IPS DF 19.7 (cell line): ENCODE results near the gene HDAC3.
"Not testable (repeated sequence)": the region's sequence is repeated elsewhere in the genome, so short reads cannot be mapped to it uniquely, and the experiment has no call there.

Experiments
- DNase-seq: peaks from one replicate; pipeline ENCODE4 v3.0.0-alpha.2; 2013; ENCODE audit warnings: low read depth, low spot score

HDAC3 gene

GRCh38 chr5:141634720-141635119 lies 1.9 kb downstream of the HDAC3 start:
- DNase-seq, result no peak

DNA sequence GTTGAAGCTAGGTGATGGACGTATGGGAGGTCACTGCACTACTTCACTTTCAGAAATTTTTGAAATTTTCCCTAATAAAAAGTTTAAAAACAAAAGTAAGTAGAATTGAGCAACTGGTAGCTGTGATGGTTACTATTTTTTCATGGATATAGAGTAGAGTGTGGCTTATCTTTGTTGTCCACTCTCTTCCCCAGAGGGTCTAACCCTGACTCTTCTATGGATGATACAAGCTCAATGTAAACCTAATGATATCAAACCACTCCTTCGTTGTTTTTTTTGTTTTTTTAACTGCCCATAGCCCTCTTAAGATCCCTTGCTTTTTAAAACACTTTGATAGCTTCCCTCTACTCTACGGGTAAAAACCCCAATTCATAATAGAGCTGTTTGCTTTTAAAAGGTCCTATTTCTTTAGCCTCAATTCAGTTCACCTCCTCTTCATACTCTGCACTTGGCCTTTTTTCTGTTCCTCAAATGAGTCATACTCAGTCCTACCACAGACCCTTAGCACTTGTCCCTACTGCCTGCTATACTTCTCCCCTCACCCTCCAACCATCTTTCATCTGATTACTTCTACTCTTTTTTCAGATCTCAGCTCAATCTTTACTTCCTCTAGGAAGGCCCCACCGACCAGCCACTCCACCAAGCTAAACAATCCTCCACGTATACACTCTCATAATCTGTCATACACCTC lies 2.6 kb downstream of the HDAC3 start:
- no peak for DNase-seq

DNA sequence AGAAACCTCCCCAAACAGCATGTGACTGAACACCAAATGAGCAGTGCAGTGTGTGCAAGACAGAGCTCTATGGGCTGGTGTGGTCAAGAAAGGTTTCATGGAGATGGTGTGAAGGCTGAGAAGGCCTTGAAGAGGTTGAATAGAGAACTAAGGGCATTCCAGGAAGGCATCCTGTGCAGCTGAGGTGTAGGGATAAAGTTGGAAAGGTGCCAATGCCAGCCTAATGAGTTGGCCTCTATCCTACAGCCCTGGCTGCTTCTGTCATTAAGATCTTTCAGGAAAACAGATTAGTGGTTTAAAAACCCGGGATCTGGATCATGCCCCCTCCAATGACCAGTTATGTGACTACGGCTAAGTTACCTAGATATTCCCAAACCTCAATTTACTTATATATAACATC lies 4.0 kb downstream of the HDAC3 start:
- DNase-seq, result no peak

GRCh38 chr5:141630570-141631140 lies 6.0 kb downstream of the HDAC3 start:
- DNase-seq, result no peak

- DNase-seq, result no peak
These were observed 8.4 kb downstream of the HDAC3 start for GRCh38 chr5:141628175-141628788.

DNA sequence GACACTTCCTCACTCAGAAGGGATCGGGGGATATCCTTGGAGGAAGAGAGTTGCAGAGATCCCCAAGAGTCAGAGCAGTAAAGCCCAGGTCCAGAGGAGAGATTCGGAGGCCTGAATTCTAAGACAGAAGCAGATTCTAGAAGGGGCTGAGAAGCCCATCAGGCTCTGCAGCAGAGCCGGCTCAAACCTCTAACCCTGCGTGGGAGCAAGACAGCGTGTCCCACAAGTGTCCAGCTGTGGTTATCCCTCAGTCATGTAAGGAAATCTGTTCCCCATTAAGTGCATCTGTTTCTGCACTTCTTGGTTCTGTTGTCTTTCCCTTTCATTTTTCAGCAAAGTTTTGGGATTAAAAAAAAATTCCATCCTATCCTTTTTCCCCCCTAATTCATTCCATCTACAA lies 13.0 kb downstream of the HDAC3 start:
- no peak for DNase-seq

DNA sequence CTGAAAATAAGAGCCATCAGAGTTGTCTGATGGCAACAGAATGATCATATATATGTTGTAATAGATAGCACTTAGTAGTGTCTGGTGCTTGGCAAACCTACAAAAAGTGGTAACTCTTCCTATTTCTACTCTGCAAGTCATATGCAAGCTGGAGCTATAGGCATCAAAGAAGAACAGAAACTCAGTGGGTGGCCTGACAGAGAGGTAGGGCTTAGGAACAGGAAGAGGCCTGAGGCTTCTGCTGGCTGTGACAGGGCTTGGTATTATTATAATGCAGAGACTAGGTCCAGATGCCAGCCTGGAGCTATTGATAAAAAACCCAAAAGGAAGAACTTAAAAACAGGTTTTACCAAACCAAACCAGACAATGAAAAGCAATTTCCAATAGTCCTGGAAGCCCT lies 13.5 kb downstream of the HDAC3 start:
- no peak for DNase-seq

GRCh38 chr5:141618804-141619554 lies 17.7 kb downstream of the HDAC3 start, which contains the start of gene DIAPH1:
Gene DIAPH1, minus strand, starts transcription at chr5:141619000. Its CDS starts 86 bp downstream, at chr5:141618914.
- no peak for DNase-seq

GRCh38 chr5:141618030-141618803 lies 18.4 kb downstream of the HDAC3 start:
- DNase-seq, result no peak

- no peak for DNase-seq
These were observed 19.0 kb downstream of the HDAC3 start for GRCh38 chr5:141617682-141618029.

DNA sequence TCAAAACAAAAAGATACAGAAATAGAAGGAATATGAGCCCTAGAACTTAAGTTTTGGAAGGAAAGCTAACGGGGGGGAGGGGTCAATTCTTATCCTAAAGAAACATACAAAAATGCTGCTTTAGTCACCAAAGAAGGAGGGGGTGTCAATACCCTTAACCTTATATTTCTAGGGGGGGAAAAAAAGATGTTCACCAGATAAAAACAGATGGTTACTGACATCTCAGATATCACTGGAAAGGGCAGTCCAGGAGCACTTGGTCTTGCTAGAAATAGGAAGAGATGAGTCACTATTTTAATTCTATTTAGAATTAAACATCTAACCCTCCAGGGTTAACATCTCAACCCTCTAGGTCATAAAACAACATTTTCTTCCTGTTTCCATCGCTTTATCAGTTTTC lies 19.5 kb downstream of the HDAC3 start:
- no peak for DNase-seq

DNA sequence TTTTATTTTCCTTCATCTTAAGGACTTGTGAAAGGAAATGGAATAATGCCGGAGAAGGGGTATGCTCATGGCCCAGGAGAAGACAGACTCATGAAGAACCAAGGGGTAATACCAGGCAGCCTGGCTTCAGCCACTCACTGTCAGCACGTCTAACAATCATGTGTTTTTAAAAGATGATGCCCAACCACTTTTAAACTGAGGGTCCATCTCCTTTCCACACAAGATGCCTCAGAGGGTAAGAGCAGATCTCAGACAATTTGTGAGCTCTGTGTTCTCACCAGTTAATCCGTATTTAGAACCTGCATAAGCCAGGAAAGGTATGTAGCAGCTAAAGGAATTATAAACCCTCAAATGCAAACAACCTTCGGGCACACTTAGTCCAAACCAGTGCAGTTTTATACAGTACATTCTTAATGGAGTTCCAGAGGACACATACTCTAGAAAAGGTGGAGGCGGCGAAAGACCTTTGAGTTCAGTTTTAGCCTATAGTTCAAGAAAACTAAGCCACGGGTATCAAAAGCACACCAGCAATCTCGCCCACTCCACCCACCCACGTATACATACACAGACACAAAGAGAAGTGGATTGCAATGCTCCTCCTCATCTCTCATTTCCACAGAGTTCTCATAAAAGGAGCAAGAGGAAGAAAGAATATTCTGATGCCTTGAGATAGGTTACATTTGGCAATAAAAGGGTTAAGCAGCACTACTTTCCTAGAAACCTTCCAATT lies 20.5 kb downstream of the HDAC3 start:
- no peak for DNase-seq

DNA sequence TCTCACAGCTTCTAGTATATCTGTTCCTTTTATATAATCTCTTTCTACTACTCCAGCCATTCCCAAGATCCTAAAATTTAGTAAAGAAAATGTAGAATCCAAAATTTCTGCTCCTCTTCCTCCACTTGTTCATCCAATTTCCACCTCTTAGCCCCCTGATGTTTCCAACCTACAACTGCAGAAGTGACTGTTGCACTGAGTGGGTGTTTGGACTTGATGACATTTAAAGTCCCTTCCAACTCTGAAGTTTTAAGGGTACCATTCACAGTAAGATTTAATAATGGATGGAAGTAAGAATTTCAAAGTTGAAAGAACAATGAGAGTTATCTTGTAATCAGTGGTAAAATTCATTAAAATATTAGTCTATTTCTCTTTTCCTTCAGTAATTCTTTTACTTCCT lies 23.3 kb downstream of the HDAC3 start:
- DNase-seq, result no peak

- DNase-seq, result no peak
These were observed 25.4 kb downstream of the HDAC3 start for GRCh38 chr5:141611289-141611688.

GRCh38 chr5:141609921-141610320 lies 26.7 kb downstream of the HDAC3 start:
- not testable (repeated sequence) for DNase-seq

DNA sequence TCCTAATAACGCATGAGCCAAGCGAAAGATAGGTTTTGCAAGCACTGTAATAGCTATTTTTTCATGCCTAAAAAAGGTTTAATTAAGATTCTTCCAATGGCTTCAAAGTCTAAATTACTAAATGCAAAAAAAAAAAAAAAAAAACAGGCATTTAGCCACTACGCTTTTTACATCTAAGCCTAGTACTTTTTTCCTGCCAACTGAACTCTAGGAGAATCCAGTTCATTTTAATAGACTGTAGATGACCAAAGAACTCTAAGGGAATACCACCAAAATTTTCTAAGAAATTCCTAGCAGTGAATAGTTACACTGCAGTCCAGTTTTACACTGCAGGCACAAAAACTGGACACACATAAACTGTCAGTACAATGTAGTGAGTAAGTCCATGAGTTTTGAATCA lies 27.6 kb downstream of the HDAC3 start:
- DNase-seq, result no peak

DNA sequence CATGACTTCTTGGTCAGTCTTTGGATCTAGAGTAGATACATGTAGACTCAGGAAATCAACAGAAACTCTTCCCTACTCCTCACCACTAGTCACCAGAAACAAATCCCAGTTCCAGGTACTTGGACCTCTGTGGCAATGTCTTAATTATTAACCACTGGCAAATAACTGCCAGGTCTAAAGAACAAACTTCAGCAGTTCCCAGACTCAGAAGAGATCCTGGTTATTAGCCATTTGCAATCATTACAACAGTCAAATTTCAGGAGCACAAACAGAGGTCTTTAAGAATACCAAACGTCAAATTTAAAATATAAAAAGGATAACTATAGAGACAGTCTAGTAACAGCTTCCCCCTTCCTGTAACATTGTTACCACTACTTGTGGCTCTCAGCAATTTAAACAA lies 28.1 kb downstream of the HDAC3 start:
- no peak for DNase-seq

DNA sequence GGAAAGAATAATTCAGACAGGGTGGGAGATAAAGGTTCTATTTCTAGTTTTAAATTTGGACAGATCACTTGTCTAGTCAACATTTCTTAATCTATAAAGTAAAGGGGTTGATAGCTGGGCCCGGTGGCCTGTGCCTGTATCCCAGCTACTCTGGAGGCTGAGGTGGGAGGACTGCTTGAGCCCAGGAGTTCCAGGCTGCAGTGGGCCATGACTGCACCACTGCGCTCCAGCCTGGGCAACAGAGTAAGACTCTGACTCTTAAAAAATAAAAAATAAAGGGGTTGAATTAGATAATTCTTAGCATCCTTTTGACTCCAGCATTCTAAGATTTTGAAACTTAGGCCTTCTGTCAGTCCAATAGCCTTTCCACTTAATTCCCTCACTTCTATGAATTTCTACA lies 28.6 kb downstream of the HDAC3 start:
- no peak for DNase-seq

DNA sequence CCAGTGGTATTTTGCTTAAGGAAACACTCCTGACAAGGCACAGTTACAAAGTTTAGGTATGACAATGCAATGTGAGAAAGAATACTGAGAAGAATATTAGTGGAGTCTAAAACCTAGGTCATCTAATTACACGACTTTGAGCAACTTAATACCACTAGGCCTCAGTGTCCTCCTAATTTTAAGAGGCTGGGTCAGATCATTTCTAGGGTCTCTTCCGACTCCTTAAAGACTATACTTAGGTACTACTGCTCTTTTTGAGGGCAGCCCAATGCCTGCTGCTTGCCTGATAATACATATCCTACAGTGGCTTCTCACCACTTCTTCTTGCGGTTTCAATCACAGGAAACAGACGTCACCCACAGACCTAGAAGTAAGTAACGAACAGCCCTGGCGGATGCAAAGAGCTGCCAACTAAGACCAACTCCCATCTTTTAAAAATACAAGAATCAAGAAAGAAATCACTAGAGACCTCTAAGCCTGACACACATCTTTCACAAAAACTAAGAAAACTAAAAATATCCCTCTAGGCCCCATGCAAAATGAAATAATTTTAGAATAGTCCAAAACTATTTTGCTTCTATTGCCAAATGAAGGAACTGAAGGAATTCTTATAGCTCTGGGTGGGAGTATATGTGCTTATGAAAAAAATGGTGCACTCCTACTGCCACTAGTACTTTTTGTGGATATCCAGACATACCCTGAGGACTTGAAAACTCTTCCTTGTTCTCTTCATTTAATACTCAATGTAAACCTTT lies 30.9 kb downstream of the HDAC3 start:
- no peak for DNase-seq

GRCh38 chr5:141603923-141604717 lies 32.5 kb downstream of the HDAC3 start:
- no peak for DNase-seq
